HT-29 (cell line): ENCODE results near the gene RCC2. TPM values are rescaled to one million over a fixed set of nuclear protein-coding genes. Genes with fewer than 3 reads are reported as not detected.
"Not testable (repeated sequence)": the region's sequence is repeated elsewhere in the genome, so short reads cannot be mapped to it uniquely, and the experiment has no call there.

Experiments used
- DNase-seq: peaks from one replicate; pipeline ENCODE4 v3.0.0-alpha.2; 2015; ENCODE audit warnings: low spot score
- total RNA-seq: library from RNA; depleted of rRNA; stranded (reverse); fragments of >200 nt; shearing (Covaris generic); gene quantifications from 2 replicates; pipeline ENCODE4 v1.2.3, GENCODE V29; 2014

The RCC2 gene
- total RNA-seq, 1 experiment from 2014 or later, result 120 TPM

GRCh38 chr1:17419626-17420328, 19.7 kb downstream of the RCC2 start:
- peak; percentile 59 for DNase-seq

GRCh38 chr1:17416389-17416788, 23.1 kb downstream of the RCC2 start:
- no peak for DNase-seq

- no peak for DNase-seq
Observed at GRCh38 chr1:17414022-17414421, 25.5 kb downstream of the RCC2 start.

- DNase-seq, result no peak
Observed at GRCh38 chr1:17412093-17412870, 27.2 kb downstream of the RCC2 start.

GRCh38 chr1:17409391-17409811, 30.1 kb downstream of the RCC2 start:
- DNase-seq, result no peak

GRCh38 chr1:17407786-17408514, 31.5 kb downstream of the RCC2 start:
- not testable (repeated sequence) for DNase-seq

- DNase-seq, result not testable (repeated sequence)
Observed at GRCh38 chr1:17406760-17407475, 32.6 kb downstream of the RCC2 start.

- DNase-seq, result peak; percentile 72
Observed at GRCh38 chr1:17405898-17406759, 33.3 kb downstream of the RCC2 start.

- DNase-seq, result no peak
Observed at GRCh38 chr1:17404820-17405219, 34.7 kb downstream of the RCC2 start.

- DNase-seq, result no peak
Observed at GRCh38 chr1:17404034-17404684, 35.3 kb downstream of the RCC2 start.

GRCh38 chr1:17403081-17403480, 36.4 kb downstream of the RCC2 start:
- no peak for DNase-seq

GRCh38 chr1:17401841-17402240, 37.6 kb downstream of the RCC2 start:
- no peak for DNase-seq

- no peak for DNase-seq
Observed at GRCh38 chr1:17400725-17401341, 38.6 kb downstream of the RCC2 start.

GRCh38 chr1:17397910-17398695, 41.4 kb downstream of the RCC2 start:
- no peak for DNase-seq

- no peak for DNase-seq
Observed at GRCh38 chr1:17393230-17393629, 46.2 kb downstream of the RCC2 start.

- DNase-seq, result no peak
Observed at GRCh38 chr1:17392199-17392740, 47.2 kb downstream of the RCC2 start.

GRCh38 chr1:17381161-17381560, 58.3 kb downstream of the RCC2 start:
- DNase-seq, result no peak

- DNase-seq, result peak; percentile 64
Observed at GRCh38 chr1:17377325-17377953, 62.0 kb downstream of the RCC2 start.
